Ishikawa (cell line): Measurements from ENCODE around the gene UBE2I.
A peak's percentile ranks its signal among the peaks of the same experiment; 100 is the strongest.

Source experiments
- CEBPB ChIP-seq: IDR thresholded peaks from 2 replicates; pipeline ENCODE4 v1.6.1; 2012
- CREB1 ChIP-seq: IDR thresholded peaks from 2 replicates; pipeline ENCODE4 v1.6.1; 2012; ENCODE audit warnings: low read depth
- EGR1 ChIP-seq: IDR thresholded peaks from 2 replicates; pipeline ENCODE4 v1.6.1; 2012
- EP300 ChIP-seq: IDR thresholded peaks from 2 replicates; pipeline ENCODE4 v1.6.1; 2012; ENCODE audit warnings: borderline replicate concordance
- FOXM1 ChIP-seq: IDR thresholded peaks from 2 replicates; pipeline ENCODE4 v1.6.1; 2012; ENCODE audit warnings: low read depth, borderline replicate concordance
- MAX ChIP-seq: IDR thresholded peaks from 2 replicates; pipeline ENCODE4 v1.6.1; 2012
- NFIC ChIP-seq: IDR thresholded peaks from 2 replicates; pipeline ENCODE4 v1.6.1; 2012
- RAD21 ChIP-seq: IDR thresholded peaks from 2 replicates; pipeline ENCODE4 v1.6.1; 2012; ENCODE audit warnings: low read depth
- REST ChIP-seq: IDR thresholded peaks from 2 replicates; pipeline ENCODE4 v1.6.1; 2012; ENCODE audit warnings: low read depth, mild to moderate bottlenecking
- TAF1 ChIP-seq: IDR thresholded peaks from 2 replicates; pipeline ENCODE4 v1.6.1; 2012; ENCODE audit warnings: low read depth, mild to moderate bottlenecking
- TCF12 ChIP-seq: IDR thresholded peaks from 2 replicates; pipeline ENCODE4 v1.6.1; 2012; ENCODE audit warnings: low read depth
- TEAD4 ChIP-seq: IDR thresholded peaks from 2 replicates; pipeline ENCODE4 v1.6.1; 2012
- USF1 ChIP-seq: IDR thresholded peaks from 2 replicates; pipeline ENCODE4 v1.6.1; 2012
- YY1 ChIP-seq: IDR thresholded peaks from 2 replicates; pipeline ENCODE4 v1.6.1; 2012; ENCODE audit warnings: low read depth
- ZBTB7A ChIP-seq: IDR thresholded peaks from 2 replicates; pipeline ENCODE4 v1.6.1; 2012; ENCODE audit warnings: low read depth

UBE2I gene

GRCh38 chr16:1362807-1363206 is 53.4 kb downstream of the UBE2I start:
- no peak for TF ChIP-seq ZBTB7A
- TF ChIP-seq RAD21 = no peak
- no peak for TF ChIP-seq TEAD4
- no peak for TF ChIP-seq NFIC

GRCh38 chr16:1363501-1364041 is 54.1 kb downstream of the UBE2I start:
- TF ChIP-seq RAD21 (peak; percentile 50), EGR1 (no peak)

GRCh38 chr16:1364510-1364909 is 55.1 kb downstream of the UBE2I start:
- TF ChIP-seq YY1 (no peak), ZBTB7A (no peak), NFIC (no peak), FOXM1 (no peak), REST (no peak), CREB1 (no peak), USF1 (no peak), EP300 (no peak), RAD21 (no peak), MAX (no peak), EGR1 (no peak)

GRCh38 chr16:1366060-1366711 is 56.8 kb downstream of the UBE2I start:
- TF ChIP-seq NFIC (no peak), TCF12 (no peak), MAX (no peak), CEBPB (no peak), RAD21 (no peak), ZBTB7A (no peak), REST (no peak), EGR1 (no peak), CREB1 (no peak), FOXM1 (no peak), TAF1 (no peak), EP300 (no peak), USF1 (no peak), TEAD4 (no peak), YY1 (no peak)

- TF ChIP-seq MAX = no peak
- no peak for TF ChIP-seq TEAD4
- no peak for TF ChIP-seq TCF12
- no peak for TF ChIP-seq CREB1
- TF ChIP-seq EGR1 = no peak
- TF ChIP-seq YY1 = no peak
- no peak for TF ChIP-seq EP300
- TF ChIP-seq RAD21 = no peak
- no peak for TF ChIP-seq REST
- TF ChIP-seq ZBTB7A = no peak
- TF ChIP-seq FOXM1 = no peak
- TF ChIP-seq USF1 = no peak
- no peak for TF ChIP-seq TAF1
- TF ChIP-seq NFIC = no peak
- no peak for TF ChIP-seq CEBPB
These were observed 57.4 kb downstream of the UBE2I start for GRCh38 chr16:1366712-1367299.
